K562 (cell line): ENCODE data around the gene PDE4A. TPM values are rescaled to one million over a fixed set of nuclear protein-coding genes. Genes with fewer than 3 reads are reported as not detected.

Source experiments
- KDM5B ChIP-seq: fragments of 200-600 bp; sonication (generic); IDR thresholded peaks from 2 replicates; pipeline ENCODE4 v1.6.1; 2012; ENCODE audit warnings: low read depth, mild to moderate bottlenecking, moderate library complexity, low read length, control low read depth, inconsistent platforms; ENCODE audit not compliant: insufficient replicate concordance
- ZNF445 ChIP-seq: fragments of 250-450 bp; sonication (Bioruptor Pico); IDR thresholded peaks from 2 replicates; pipeline ENCODE4 v1.4.0; 2020; ENCODE audit warnings: low read depth, mild to moderate bottlenecking, moderate library complexity
- polyA plus RNA-seq, 8 experiments: library from polyadenylated mRNA; depleted of rRNA in 4 of 8; stranded (reverse) in 5 of 8; unstranded in 3 of 8; fragments of >200 nt; fragmentation: Nextera tagmentation in 2 of 8; fragmentation: Illumina TruSeq in 1 of 8; extraction: Ambion mirVana in 2 of 8; extraction: Trizol in 1 of 8; gene quantifications; 2 replicates each; pipeline versions ENCODE4 v1.2.1 to v1.2.3, GENCODE V29; 2011 to 2014; ENCODE audit warnings: inconsistent platforms in 1 of 8, missing spikeins in 1 of 8
- total RNA-seq, 7 experiments: library from RNA; depleted of rRNA in 6 of 7; stranded (reverse); fragments of >200 nt in 6 of 7; fragmentation: Illumina TruSeq in 2 of 7; extraction: Trizol in 2 of 7; gene quantifications; 2 replicates each; pipeline versions ENCODE4 v1.2.1 to v1.2.3, GENCODE V29; 2011 to 2021; ENCODE audit warnings: low replicate concordance in 1 of 7
- TF ChIP-seq, protein P1 (sequence below): fragments of 450-650 bp; IDR thresholded peaks from 2 replicates; pipeline ENCODE4 v1.6.1; 2016; ENCODE audit warnings: mild to moderate bottlenecking, moderate library complexity
- TF ChIP-seq, protein P2 (sequence below): sonication (generic); formaldehyde crosslinking; IDR thresholded peaks from 2 replicates; pipeline ENCODE4 v1.8.0; 2022; ENCODE audit warnings: missing genetic modification reagents, mild to moderate bottlenecking, borderline replicate concordance
- TF ChIP-seq, protein P3 (sequence below), 3 experiments: fragments of 200-800 bp in 1 of 3; sonication (Bioruptor generic) in 1 of 3; sonication (generic) in 1 of 3; formaldehyde crosslinking in 1 of 3; IDR thresholded peaks; 2 replicates each; pipeline versions ENCODE4 v1.6.1 to v1.8.0; 2016 to 2022; ENCODE audit warnings: mild to moderate bottlenecking in 2 of 3, missing compliant biosample characterization in 2 of 3, missing genetic modification characterization in 2 of 3, missing genetic modification reagents in 1 of 3
- TF ChIP-seq, protein P4 (sequence below): fragments of 450-650 bp; IDR thresholded peaks from 2 replicates; pipeline ENCODE4 v1.7.0; 2016; ENCODE audit warnings: borderline replicate concordance
- TF ChIP-seq, protein P5 (sequence below): fragments of 450-650 bp; IDR thresholded peaks from one replicate; pipeline ENCODE4 v1.6.1; 2018; ENCODE audit warnings: mild to moderate bottlenecking, moderate library complexity; ENCODE audit not compliant: partially characterized antibody

PDE4A gene
- total and polyA plus RNA-seq, 9 of the 15 experiments (the other 6 are each of a cell fraction or from before 2014, with no cell fraction given) = 0.66 to 26.9 (median 4.6) TPM

DNA sequence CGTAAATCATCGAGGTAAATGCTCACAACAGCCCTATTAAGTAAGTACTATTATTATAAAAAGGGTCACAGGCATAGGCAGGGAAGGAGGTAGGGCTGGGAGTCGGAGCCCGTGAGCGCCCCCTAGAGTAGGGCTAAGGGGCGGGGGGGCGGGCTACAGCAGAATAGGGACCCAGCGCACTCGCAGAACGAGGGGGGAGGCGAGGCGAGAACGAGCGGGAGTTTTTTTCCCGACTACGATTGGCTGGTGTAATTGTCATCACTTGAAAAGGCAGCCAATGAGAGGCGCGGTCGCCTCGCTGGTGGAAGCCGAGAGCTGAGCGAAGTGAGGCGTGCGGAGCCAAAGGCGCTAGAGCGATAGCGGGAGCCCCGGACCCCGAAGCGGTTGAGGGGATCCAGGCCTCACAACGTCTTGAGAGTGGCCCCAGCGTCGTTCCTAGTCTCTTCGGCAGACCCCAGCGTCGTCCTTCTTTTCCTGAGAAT, 58.6 kb downstream of the PDE4A start (continued):
- TF ChIP-seq, protein P1, sequence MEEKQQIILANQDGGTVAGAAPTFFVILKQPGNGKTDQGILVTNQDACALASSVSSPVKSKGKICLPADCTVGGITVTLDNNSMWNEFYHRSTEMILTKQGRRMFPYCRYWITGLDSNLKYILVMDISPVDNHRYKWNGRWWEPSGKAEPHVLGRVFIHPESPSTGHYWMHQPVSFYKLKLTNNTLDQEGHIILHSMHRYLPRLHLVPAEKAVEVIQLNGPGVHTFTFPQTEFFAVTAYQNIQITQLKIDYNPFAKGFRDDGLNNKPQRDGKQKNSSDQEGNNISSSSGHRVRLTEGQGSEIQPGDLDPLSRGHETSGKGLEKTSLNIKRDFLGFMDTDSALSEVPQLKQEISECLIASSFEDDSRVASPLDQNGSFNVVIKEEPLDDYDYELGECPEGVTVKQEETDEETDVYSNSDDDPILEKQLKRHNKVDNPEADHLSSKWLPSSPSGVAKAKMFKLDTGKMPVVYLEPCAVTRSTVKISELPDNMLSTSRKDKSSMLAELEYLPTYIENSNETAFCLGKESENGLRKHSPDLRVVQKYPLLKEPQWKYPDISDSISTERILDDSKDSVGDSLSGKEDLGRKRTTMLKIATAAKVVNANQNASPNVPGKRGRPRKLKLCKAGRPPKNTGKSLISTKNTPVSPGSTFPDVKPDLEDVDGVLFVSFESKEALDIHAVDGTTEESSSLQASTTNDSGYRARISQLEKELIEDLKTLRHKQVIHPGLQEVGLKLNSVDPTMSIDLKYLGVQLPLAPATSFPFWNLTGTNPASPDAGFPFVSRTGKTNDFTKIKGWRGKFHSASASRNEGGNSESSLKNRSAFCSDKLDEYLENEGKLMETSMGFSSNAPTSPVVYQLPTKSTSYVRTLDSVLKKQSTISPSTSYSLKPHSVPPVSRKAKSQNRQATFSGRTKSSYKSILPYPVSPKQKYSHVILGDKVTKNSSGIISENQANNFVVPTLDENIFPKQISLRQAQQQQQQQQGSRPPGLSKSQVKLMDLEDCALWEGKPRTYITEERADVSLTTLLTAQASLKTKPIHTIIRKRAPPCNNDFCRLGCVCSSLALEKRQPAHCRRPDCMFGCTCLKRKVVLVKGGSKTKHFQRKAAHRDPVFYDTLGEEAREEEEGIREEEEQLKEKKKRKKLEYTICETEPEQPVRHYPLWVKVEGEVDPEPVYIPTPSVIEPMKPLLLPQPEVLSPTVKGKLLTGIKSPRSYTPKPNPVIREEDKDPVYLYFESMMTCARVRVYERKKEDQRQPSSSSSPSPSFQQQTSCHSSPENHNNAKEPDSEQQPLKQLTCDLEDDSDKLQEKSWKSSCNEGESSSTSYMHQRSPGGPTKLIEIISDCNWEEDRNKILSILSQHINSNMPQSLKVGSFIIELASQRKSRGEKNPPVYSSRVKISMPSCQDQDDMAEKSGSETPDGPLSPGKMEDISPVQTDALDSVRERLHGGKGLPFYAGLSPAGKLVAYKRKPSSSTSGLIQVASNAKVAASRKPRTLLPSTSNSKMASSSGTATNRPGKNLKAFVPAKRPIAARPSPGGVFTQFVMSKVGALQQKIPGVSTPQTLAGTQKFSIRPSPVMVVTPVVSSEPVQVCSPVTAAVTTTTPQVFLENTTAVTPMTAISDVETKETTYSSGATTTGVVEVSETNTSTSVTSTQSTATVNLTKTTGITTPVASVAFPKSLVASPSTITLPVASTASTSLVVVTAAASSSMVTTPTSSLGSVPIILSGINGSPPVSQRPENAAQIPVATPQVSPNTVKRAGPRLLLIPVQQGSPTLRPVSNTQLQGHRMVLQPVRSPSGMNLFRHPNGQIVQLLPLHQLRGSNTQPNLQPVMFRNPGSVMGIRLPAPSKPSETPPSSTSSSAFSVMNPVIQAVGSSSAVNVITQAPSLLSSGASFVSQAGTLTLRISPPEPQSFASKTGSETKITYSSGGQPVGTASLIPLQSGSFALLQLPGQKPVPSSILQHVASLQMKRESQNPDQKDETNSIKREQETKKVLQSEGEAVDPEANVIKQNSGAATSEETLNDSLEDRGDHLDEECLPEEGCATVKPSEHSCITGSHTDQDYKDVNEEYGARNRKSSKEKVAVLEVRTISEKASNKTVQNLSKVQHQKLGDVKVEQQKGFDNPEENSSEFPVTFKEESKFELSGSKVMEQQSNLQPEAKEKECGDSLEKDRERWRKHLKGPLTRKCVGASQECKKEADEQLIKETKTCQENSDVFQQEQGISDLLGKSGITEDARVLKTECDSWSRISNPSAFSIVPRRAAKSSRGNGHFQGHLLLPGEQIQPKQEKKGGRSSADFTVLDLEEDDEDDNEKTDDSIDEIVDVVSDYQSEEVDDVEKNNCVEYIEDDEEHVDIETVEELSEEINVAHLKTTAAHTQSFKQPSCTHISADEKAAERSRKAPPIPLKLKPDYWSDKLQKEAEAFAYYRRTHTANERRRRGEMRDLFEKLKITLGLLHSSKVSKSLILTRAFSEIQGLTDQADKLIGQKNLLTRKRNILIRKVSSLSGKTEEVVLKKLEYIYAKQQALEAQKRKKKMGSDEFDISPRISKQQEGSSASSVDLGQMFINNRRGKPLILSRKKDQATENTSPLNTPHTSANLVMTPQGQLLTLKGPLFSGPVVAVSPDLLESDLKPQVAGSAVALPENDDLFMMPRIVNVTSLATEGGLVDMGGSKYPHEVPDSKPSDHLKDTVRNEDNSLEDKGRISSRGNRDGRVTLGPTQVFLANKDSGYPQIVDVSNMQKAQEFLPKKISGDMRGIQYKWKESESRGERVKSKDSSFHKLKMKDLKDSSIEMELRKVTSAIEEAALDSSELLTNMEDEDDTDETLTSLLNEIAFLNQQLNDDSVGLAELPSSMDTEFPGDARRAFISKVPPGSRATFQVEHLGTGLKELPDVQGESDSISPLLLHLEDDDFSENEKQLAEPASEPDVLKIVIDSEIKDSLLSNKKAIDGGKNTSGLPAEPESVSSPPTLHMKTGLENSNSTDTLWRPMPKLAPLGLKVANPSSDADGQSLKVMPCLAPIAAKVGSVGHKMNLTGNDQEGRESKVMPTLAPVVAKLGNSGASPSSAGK = peak; percentile 99
- TF ChIP-seq, protein P2, sequence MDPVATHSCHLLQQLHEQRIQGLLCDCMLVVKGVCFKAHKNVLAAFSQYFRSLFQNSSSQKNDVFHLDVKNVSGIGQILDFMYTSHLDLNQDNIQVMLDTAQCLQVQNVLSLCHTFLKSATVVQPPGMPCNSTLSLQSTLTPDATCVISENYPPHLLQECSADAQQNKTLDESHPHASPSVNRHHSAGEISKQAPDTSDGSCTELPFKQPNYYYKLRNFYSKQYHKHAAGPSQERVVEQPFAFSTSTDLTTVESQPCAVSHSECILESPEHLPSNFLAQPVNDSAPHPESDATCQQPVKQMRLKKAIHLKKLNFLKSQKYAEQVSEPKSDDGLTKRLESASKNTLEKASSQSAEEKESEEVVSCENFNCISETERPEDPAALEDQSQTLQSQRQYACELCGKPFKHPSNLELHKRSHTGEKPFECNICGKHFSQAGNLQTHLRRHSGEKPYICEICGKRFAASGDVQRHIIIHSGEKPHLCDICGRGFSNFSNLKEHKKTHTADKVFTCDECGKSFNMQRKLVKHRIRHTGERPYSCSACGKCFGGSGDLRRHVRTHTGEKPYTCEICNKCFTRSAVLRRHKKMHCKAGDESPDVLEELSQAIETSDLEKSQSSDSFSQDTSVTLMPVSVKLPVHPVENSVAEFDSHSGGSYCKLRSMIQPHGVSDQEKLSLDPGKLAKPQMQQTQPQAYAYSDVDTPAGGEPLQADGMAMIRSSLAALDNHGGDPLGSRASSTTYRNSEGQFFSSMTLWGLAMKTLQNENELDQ (CRISPR knock-in tag) = no peak
- TF ChIP-seq, protein P3, sequence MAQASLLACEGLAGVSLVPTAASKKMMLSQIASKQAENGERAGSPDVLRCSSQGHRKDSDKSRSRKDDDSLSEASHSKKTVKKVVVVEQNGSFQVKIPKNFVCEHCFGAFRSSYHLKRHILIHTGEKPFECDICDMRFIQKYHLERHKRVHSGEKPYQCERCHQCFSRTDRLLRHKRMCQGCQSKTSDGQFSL (CRISPR knock-in tag; IDR thresholded peaks at IDR 0.05) = peak; percentile 33; the same call in 1 of the 2 replicates
- TF ChIP-seq, protein P3 (tag; IDR thresholded peaks at IDR 0.05) = peak in 1 of 2 experiments; percentile 82; a peak in 2 of 4 replicates
- TF ChIP-seq, protein P4, sequence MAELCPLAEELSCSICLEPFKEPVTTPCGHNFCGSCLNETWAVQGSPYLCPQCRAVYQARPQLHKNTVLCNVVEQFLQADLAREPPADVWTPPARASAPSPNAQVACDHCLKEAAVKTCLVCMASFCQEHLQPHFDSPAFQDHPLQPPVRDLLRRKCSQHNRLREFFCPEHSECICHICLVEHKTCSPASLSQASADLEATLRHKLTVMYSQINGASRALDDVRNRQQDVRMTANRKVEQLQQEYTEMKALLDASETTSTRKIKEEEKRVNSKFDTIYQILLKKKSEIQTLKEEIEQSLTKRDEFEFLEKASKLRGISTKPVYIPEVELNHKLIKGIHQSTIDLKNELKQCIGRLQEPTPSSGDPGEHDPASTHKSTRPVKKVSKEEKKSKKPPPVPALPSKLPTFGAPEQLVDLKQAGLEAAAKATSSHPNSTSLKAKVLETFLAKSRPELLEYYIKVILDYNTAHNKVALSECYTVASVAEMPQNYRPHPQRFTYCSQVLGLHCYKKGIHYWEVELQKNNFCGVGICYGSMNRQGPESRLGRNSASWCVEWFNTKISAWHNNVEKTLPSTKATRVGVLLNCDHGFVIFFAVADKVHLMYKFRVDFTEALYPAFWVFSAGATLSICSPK = no peak
- TF ChIP-seq, protein P5, sequence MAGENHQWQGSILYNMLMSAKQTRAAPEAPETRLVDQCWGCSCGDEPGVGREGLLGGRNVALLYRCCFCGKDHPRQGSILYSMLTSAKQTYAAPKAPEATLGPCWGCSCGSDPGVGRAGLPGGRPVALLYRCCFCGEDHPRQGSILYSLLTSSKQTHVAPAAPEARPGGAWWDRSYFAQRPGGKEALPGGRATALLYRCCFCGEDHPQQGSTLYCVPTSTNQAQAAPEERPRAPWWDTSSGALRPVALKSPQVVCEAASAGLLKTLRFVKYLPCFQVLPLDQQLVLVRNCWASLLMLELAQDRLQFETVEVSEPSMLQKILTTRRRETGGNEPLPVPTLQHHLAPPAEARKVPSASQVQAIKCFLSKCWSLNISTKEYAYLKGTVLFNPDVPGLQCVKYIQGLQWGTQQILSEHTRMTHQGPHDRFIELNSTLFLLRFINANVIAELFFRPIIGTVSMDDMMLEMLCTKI = no peak
- TF ChIP-seq ZNF445 = no peak
- no peak for TF ChIP-seq KDM5B
